ENCODE results near the gene ZRSR2. TPM values are rescaled to one million over a fixed set of nuclear protein-coding genes. Genes with fewer than 3 reads are reported as not detected.
A peak's percentile ranks its signal among the peaks of the same experiment; 100 is the strongest.

Gene ZRSR2
- total and polyA plus RNA-seq, 2 of the 13 experiments (the other 11 are each of a cell fraction or from before 2014, with no cell fraction given) = 3.6 to 4.9 TPM

DNA sequence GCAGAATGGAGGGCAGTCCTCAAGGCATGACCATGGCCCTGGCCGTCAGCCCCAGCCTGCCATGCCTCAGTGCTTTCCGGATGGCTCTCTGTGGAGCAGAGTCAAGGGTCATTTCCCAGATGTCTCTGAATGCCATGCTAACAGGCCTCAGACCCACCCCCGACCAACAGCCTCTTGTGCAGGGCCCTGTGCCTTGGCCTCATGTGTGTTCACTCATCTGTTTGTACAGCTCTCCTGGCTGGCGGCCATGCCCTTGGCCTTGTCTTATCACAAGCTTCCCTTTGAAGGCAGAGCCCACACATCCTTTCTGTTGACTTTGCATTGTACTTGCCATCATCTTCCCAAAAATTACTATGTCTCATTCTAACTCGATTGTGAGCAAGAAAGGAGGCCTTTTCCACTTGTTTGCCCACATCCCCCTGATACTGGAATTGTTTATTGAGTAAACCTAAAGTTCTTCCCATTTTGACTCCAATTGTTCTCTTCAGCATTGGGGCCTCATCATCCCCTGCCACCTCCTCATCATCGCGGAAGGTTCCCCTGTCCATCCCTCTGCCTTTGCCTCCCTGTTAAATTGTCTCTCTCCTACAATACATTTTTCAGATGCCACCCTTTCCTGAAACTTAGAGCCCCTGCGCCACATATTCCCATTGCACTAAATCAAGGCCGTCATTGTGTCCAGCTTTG is 46.0 kb upstream of the ZRSR2 start (continued):
- TF ChIP-seq SAFB2 (CRISPR knock-in tag; IDR thresholded peaks at IDR 0.05; ENCODE audit: borderline replicate concordance, low read depth) (no peak), RCOR2 (CRISPR knock-in tag; IDR thresholded peaks at IDR 0.05) (peak; percentile 57; the same call in 1 of the 2 replicates), MATR3 (CRISPR knock-in tag; IDR thresholded peaks at IDR 0.05) (no peak), HOXA5 (CRISPR knock-in tag; IDR thresholded peaks at IDR 0.05) (no peak), NFE2L1 (CRISPR knock-in tag; IDR thresholded peaks at IDR 0.05; ENCODE audit: borderline replicate concordance) (no peak), FIP1L1 (IDR thresholded peaks at IDR 0.05; ENCODE audit: borderline replicate concordance, insufficient read depth, low read depth, low read length) (no peak), ZKSCAN5 (CRISPR knock-in tag; IDR thresholded peaks at IDR 0.05) (no peak), HNRNPL (IDR thresholded peaks at IDR 0.05; ENCODE audit: low read depth, low read length) (0 out of 2 replicates have a peak, but pooled peaks have one; percentile 36), PAF1 (CRISPR knock-in tag; IDR thresholded peaks at IDR 0.05) (no peak), ZNF782 (CRISPR knock-in tag; IDR thresholded peaks at IDR 0.05; ENCODE audit: borderline replicate concordance) (no peak), ZSCAN12 (CRISPR knock-in tag; IDR thresholded peaks at IDR 0.05) (no peak), RFX5 (IDR thresholded peaks at IDR 0.05; ENCODE audit: low read depth, low read length) (no peak), SIN3B (IDR thresholded peaks at IDR 0.05; ENCODE audit: low read length) (no peak), CBX2 (IDR thresholded peaks at IDR 0.05; ENCODE audit: low read depth, low read length) (no peak), CBX2 (CRISPR knock-in tag; IDR thresholded peaks at IDR 0.05; ENCODE audit: low read depth) (no peak), GATAD2A (CRISPR knock-in tag; IDR thresholded peaks at IDR 0.05) (peak; percentile 85), MAFF (IDR thresholded peaks at IDR 0.05; ENCODE audit: low read depth, low read length) (no peak), ZNF451 (CRISPR knock-in tag; IDR thresholded peaks at IDR 0.05) (no peak), ZBTB7A (CRISPR knock-in tag; IDR thresholded peaks at IDR 0.05) (no peak)
- TF ChIP-seq, protein P1, sequence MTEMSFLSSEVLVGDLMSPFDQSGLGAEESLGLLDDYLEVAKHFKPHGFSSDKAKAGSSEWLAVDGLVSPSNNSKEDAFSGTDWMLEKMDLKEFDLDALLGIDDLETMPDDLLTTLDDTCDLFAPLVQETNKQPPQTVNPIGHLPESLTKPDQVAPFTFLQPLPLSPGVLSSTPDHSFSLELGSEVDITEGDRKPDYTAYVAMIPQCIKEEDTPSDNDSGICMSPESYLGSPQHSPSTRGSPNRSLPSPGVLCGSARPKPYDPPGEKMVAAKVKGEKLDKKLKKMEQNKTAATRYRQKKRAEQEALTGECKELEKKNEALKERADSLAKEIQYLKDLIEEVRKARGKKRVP (CRISPR knock-in tag; IDR thresholded peaks at IDR 0.05) = no peak
- TF ChIP-seq, protein P2, sequence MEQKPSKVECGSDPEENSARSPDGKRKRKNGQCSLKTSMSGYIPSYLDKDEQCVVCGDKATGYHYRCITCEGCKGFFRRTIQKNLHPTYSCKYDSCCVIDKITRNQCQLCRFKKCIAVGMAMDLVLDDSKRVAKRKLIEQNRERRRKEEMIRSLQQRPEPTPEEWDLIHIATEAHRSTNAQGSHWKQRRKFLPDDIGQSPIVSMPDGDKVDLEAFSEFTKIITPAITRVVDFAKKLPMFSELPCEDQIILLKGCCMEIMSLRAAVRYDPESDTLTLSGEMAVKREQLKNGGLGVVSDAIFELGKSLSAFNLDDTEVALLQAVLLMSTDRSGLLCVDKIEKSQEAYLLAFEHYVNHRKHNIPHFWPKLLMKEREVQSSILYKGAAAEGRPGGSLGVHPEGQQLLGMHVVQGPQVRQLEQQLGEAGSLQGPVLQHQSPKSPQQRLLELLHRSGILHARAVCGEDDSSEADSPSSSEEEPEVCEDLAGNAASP (CRISPR knock-in tag; IDR thresholded peaks at IDR 0.05; ENCODE audit: borderline replicate concordance) = peak; percentile 76; the same call in 1 of the 2 replicates
- TF ChIP-seq, protein P3, sequence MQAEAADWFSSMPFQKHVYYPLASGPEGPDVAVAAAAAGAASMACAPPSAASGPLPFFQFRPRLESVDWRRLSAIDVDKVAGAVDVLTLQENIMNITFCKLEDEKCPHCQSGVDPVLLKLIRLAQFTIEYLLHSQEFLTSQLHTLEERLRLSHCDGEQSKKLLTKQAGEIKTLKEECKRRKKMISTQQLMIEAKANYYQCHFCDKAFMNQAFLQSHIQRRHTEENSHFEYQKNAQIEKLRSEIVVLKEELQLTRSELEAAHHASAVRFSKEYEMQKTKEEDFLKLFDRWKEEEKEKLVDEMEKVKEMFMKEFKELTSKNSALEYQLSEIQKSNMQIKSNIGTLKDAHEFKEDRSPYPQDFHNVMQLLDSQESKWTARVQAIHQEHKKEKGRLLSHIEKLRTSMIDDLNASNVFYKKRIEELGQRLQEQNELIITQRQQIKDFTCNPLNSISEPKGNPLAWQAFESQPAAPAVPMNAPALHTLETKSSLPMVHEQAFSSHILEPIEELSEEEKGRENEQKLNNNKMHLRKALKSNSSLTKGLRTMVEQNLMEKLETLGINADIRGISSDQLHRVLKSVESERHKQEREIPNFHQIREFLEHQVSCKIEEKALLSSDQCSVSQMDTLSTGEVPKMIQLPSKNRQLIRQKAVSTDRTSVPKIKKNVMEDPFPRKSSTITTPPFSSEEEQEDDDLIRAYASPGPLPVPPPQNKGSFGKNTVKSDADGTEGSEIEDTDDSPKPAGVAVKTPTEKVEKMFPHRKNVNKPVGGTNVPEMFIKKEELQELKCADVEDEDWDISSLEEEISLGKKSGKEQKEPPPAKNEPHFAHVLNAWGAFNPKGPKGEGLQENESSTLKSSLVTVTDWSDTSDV (CRISPR knock-in tag; IDR thresholded peaks at IDR 0.05) = no peak
- TF ChIP-seq, protein P4, sequence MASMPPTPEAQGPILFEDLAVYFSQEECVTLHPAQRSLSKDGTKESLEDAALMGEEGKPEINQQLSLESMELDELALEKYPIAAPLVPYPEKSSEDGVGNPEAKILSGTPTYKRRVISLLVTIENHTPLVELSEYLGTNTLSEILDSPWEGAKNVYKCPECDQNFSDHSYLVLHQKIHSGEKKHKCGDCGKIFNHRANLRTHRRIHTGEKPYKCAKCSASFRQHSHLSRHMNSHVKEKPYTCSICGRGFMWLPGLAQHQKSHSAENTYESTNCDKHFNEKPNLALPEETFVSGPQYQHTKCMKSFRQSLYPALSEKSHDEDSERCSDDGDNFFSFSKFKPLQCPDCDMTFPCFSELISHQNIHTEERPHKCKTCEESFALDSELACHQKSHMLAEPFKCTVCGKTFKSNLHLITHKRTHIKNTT (CRISPR knock-in tag; IDR thresholded peaks at IDR 0.05) = no peak
- TF ChIP-seq, protein P5, sequence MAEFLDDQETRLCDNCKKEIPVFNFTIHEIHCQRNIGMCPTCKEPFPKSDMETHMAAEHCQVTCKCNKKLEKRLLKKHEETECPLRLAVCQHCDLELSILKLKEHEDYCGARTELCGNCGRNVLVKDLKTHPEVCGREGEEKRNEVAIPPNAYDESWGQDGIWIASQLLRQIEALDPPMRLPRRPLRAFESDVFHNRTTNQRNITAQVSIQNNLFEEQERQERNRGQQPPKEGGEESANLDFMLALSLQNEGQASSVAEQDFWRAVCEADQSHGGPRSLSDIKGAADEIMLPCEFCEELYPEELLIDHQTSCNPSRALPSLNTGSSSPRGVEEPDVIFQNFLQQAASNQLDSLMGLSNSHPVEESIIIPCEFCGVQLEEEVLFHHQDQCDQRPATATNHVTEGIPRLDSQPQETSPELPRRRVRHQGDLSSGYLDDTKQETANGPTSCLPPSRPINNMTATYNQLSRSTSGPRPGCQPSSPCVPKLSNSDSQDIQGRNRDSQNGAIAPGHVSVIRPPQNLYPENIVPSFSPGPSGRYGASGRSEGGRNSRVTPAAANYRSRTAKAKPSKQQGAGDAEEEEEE (CRISPR knock-in tag; IDR thresholded peaks at IDR 0.05; ENCODE audit: borderline replicate concordance) = no peak

Measured in HepG2 (cell line).